Kidney (tissue), 14 donors: ENCODE data around the gene GPI. TPM values are rescaled to one million over a fixed set of nuclear protein-coding genes. Genes with fewer than 3 reads are reported as not detected.
"Not testable (repeated sequence)": the region's sequence is repeated elsewhere in the genome, so short reads cannot be mapped to it uniquely, and the experiment has no call there.

ENCODE experiments used
- DNase-seq, 5 donors: peaks; one replicate each; pipeline ENCODE4 v3.0.0-alpha.2; 2013 to 2020
- FAIRE-seq: peaks from 2 replicates; lab custom pipeline; 2012; peaks lifted over from hg19 to GRCh38; lab: Jason Lieb, UNC
- H3K27ac ChIP-seq, 2 donors: one replicate each; pipeline ENCODE4 v1.7.0; 2013; ENCODE audit warnings: low read depth in 2 of 2, low read length in 2 of 2, inconsistent platforms in 1 of 2
- H3K27me3 ChIP-seq: one replicate; pipeline ENCODE4 v1.7.1; 2013; ENCODE audit warnings: low read length, inconsistent platforms; ENCODE audit not compliant: control insufficient read depth, insufficient read depth
- H3K36me3 ChIP-seq, 3 donors: one replicate each; pipeline versions ENCODE4 v1.7.0 to v1.7.1; 2013; ENCODE audit warnings: low read length in 3 of 3, control low read depth in 1 of 3, inconsistent platforms in 1 of 3; ENCODE audit not compliant: insufficient read depth in 3 of 3, control insufficient read depth in 2 of 3
- H3K4me1 ChIP-seq, 3 donors: one replicate each; pipeline versions ENCODE4 v1.7.0 to v1.7.1; 2013; ENCODE audit warnings: low read length in 3 of 3, inconsistent platforms in 1 of 3, low read depth in 1 of 3; ENCODE audit not compliant: control insufficient read depth in 2 of 3, insufficient read depth in 2 of 3
- H3K4me3 ChIP-seq, 3 donors: one replicate each; pipeline versions ENCODE4 v1.7.0 to v1.8.1; 2013; ENCODE audit warnings: low read length in 3 of 3, control low read depth in 1 of 3, inconsistent platforms in 1 of 3
- H3K9ac ChIP-seq, 3 donors: one replicate each; pipeline versions ENCODE4 v1.7.0 to v1.7.1; 2013; ENCODE audit warnings: low read length in 3 of 3, control low read depth in 1 of 3, inconsistent platforms in 1 of 3
- H3K9me3 ChIP-seq, 3 donors: one replicate each; pipeline versions ENCODE4 v1.7.0 to v1.7.1; 2013; ENCODE audit warnings: low read length in 3 of 3, control low read depth in 1 of 3, inconsistent platforms in 1 of 3; ENCODE audit not compliant: control insufficient read depth in 2 of 3, insufficient read depth in 1 of 3
- CTCF ChIP-seq: IDR thresholded peaks from 3 replicates; pipeline ENCODE4 v1.5.1; 2012; ENCODE audit warnings: mild to moderate bottlenecking, moderate library complexity, borderline replicate concordance; ENCODE audit not compliant: insufficient read depth; ENCODE audit errors: extremely low read depth
- intact Hi-C: fragments of 100-400 bp; cut with DNase I; formaldehyde crosslinking; loops from one replicate; pipeline ENCODE4 v1.11.1; 2022
- polyA plus RNA-seq: library from polyadenylated mRNA; stranded (reverse); fragments of 350-450 nt; fragmentation: Illumina TruSeq; extraction: RNeasy Lipid Tissue Mini Kit (QIAGEN cat#74804); gene quantifications from one replicate; pipeline ENCODE4 v1.2.3, GENCODE V29; 2014; ENCODE audit warnings: low read depth, low replicate concordance; ENCODE audit not compliant: insufficient read depth
- total RNA-seq: library from RNA; stranded (reverse); fragmentation: NEBNext Ultra II Directional; extraction: Animal tissue kit (Norgen Biotek cat#: 25700); gene quantifications from one replicate; pipeline ENCODE4 v1.2.1, GENCODE V29; 2021
- donor health status: control.
- donor health status: control.
- donor health status: control.
- donor health status: control.
- donor health status: control.
- donor health status: DM: yes; HTN: yes; CAD: no.
- donor health status: Normal renal cell carcinoma (clear cell type).

GPI gene
- total and polyA plus RNA-seq, 2 donors from 2014 or later: 257 to 315 TPM

- H3K9me3 ChIP-seq: no peaks in the 10 kb centered on the region
- H3K9ac ChIP-seq: no peak overlapping the region
- TF ChIP-seq CTCF: no peak
- no peak overlapping the region for H3K4me3 ChIP-seq
- intact Hi-C loops: no loop called here
- H3K4me1 ChIP-seq: no peaks in the 10 kb centered on the region
- peaks cover 6 to 58% (median 15%) of the 10 kb centered on the region in 3 donors for H3K36me3 ChIP-seq
- H3K27ac ChIP-seq: no peak overlapping the region
- DNase-seq (peak in 4 of 5 donors; percentile 80 to 84 (median 82)), FAIRE-seq (no peak)
- H3K27me3 ChIP-seq: no peaks in the 10 kb centered on the region
These were observed 37.1 kb upstream of the GPI start for GRCh38 chr19:34327851-34328250.

GRCh38 chr19:34328982-34329381, 36.0 kb upstream of the GPI start:
- no peak overlapping the region for H3K4me3 ChIP-seq
- no peak for DNase-seq
- FAIRE-seq: no peak
- H3K9me3 ChIP-seq: no peaks in the 10 kb centered on the region
- intact Hi-C loops: no loop called here
- TF ChIP-seq CTCF: no peak
- peaks cover 9 to 55% (median 17%) of the 10 kb centered on the region in 3 donors for H3K36me3 ChIP-seq
- H3K9ac ChIP-seq: no peak overlapping the region
- no peaks in the 10 kb centered on the region for H3K4me1 ChIP-seq
- no peak overlapping the region for H3K27ac ChIP-seq
- H3K27me3 ChIP-seq: no peaks in the 10 kb centered on the region

GRCh38 chr19:34330116-34330515, 34.9 kb upstream of the GPI start:
- H3K27ac ChIP-seq: no peak overlapping the region
- H3K4me3 ChIP-seq: no peak overlapping the region
- no peaks in the 10 kb centered on the region for H3K9me3 ChIP-seq
- FAIRE-seq (no peak), DNase-seq (no peak)
- H3K27me3 ChIP-seq: no peaks in the 10 kb centered on the region
- intact Hi-C loops: no loop called here
- no peak for TF ChIP-seq CTCF
- H3K9ac ChIP-seq: no peak overlapping the region
- peaks cover 9 to 52% (median 17%) of the 10 kb centered on the region in 3 donors for H3K36me3 ChIP-seq
- no peaks in the 10 kb centered on the region for H3K4me1 ChIP-seq

- peaks cover 9 to 51% (median 17%) of the 10 kb centered on the region in 3 donors for H3K36me3 ChIP-seq
- DNase-seq, H3K27ac ChIP-seq, FAIRE-seq, H3K9me3 ChIP-seq, H3K4me3 ChIP-seq, H3K27me3 ChIP-seq, H3K4me1 ChIP-seq, H3K9ac ChIP-seq, intact Hi-C loops: not testable (repeated sequence)
These were observed 34.4 kb upstream of the GPI start for GRCh38 chr19:34330596-34330995.

GRCh38 chr19:34331596-34331995, 33.4 kb upstream of the GPI start:
- H3K27me3 ChIP-seq, H3K9me3 ChIP-seq, H3K4me1 ChIP-seq, FAIRE-seq, DNase-seq, H3K27ac ChIP-seq, H3K9ac ChIP-seq, intact Hi-C loops, H3K4me3 ChIP-seq: not testable (repeated sequence)
- peaks cover 9 to 47% (median 17%) of the 10 kb centered on the region in 3 donors for H3K36me3 ChIP-seq
